Hepatocyte (in vitro differentiated cells): ENCODE results near the gene STEAP2.

Experiments used
- EZH2phosphoT487 ChIP-seq: fragments of 200-600 bp; sonication (generic); IDR thresholded peaks from one replicate; pipeline ENCODE4 v1.6.1; 2018; ENCODE audit warnings: antibody characterized with exemption, mild to moderate bottlenecking, low read depth, moderate library complexity; ENCODE audit not compliant: unreplicated experiment, severe bottlenecking
- TF ChIP-seq, protein P1 (sequence below): fragments of 200-600 bp; sonication (generic); IDR thresholded peaks from 2 replicates; pipeline ENCODE4 v1.5.1; 2016; ENCODE audit warnings: antibody characterized with exemption, mild to moderate bottlenecking; ENCODE audit not compliant: poor library complexity

DNA sequence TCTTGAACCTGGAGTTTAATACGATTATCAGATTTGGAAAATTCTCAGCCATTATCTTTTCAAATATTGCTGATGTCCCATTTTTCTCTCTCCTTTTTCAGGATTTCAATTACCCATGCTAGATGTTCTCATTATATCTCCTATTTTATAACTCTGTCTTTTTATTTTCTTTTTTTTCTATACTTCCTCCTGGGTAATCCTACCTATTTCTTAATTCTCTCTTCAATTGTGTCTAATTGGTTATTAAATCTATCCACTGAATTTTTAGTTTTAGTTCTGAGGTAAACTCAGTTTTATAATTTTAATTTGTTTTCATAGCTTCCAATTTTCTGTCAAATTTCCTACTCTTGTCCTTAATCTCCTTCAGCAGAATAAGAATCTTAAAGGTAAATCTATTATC, 41.6 kb upstream of the STEAP2 start:
- TF ChIP-seq, protein P1, sequence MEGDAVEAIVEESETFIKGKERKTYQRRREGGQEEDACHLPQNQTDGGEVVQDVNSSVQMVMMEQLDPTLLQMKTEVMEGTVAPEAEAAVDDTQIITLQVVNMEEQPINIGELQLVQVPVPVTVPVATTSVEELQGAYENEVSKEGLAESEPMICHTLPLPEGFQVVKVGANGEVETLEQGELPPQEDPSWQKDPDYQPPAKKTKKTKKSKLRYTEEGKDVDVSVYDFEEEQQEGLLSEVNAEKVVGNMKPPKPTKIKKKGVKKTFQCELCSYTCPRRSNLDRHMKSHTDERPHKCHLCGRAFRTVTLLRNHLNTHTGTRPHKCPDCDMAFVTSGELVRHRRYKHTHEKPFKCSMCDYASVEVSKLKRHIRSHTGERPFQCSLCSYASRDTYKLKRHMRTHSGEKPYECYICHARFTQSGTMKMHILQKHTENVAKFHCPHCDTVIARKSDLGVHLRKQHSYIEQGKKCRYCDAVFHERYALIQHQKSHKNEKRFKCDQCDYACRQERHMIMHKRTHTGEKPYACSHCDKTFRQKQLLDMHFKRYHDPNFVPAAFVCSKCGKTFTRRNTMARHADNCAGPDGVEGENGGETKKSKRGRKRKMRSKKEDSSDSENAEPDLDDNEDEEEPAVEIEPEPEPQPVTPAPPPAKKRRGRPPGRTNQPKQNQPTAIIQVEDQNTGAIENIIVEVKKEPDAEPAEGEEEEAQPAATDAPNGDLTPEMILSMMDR, result no peak
- TF ChIP-seq EZH2phosphoT487, result no peak
